ENCODE results near the gene CDC20.
A peak's percentile ranks its signal among the peaks of the same experiment; 100 is the strongest.

The CDC20 gene

GRCh38 chr1:43358746-43359693, at the start of gene CDC20:
CDC20 (plus strand) TSS chr1:43358981; CDS start chr1:43359216, 235 bp downstream.
- DNase-seq (ENCODE audit: low spot score), result peak; percentile 97

- no peak for DNase-seq (ENCODE audit: low spot score)
These were observed 49.3 kb upstream of the CDC20 start for GRCh38 chr1:43309405-43310025.

GRCh38 chr1:43311521-43311920, 47.3 kb upstream of the CDC20 start:
- DNase-seq (ENCODE audit: low spot score), result no peak

DNA sequence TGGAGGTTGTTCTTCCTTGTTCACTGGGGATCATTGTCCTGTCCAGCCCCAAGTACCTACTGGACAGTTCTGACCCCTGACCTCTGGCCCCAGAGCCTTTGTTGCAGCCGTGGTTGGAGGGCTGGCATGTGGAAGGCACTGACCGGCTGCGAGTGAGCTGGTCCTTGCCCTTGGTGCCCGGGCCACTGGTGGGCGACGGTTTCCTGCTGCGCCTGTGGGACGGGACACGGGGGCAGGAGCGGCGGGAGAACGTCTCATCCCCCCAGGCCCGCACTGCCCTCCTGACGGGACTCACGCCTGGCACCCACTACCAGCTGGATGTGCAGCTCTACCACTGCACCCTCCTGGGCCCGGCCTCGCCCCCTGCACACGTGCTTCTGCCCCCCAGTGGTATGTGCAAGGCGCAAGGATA, 46.6 kb upstream of the CDC20 start:
- DNase-seq (ENCODE audit: low spot score), result no peak

- no peak for DNase-seq (ENCODE audit: low spot score)
These were observed 45.9 kb upstream of the CDC20 start for GRCh38 chr1:43312663-43313515.

DNA sequence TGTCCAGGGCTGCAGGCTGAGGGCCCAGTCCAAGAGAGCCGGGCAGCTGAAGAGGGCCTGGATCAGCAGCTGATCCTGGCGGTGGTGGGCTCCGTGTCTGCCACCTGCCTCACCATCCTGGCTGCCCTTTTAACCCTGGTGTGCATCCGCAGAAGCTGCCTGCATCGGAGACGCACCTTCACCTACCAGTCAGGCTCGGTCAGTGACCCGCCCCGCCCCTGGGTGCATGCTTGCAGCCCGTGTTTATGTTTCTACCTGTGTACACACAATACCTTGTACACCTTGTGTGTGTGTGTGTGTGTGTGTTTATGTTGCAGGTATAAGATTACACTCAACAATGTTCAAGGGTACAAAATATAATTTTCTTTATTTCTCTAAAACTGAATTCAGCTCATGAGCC, 45.0 kb upstream of the CDC20 start:
- DNase-seq (ENCODE audit: low spot score), result no peak

DNA sequence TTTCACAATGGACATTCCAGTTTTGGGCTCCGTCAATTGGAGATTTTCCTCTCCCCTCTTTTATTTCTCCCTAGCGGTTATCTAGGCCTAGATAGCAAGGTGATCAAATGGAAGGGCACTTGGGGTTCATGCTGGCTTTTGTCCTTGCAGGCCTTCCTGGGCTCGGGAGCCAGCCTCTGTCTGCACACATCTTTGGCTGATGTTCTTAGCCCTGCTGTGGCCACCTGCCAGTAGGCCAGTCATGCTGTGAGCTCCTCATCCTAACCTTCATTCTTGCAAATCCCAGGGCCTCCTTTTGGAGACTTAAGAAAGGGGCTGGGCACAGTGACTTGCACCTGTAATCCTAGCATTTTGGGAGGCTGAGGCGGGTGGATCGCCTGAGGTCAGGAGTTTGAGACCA, 44.5 kb upstream of the CDC20 start:
- no peak for DNase-seq (ENCODE audit: low spot score)

DNA sequence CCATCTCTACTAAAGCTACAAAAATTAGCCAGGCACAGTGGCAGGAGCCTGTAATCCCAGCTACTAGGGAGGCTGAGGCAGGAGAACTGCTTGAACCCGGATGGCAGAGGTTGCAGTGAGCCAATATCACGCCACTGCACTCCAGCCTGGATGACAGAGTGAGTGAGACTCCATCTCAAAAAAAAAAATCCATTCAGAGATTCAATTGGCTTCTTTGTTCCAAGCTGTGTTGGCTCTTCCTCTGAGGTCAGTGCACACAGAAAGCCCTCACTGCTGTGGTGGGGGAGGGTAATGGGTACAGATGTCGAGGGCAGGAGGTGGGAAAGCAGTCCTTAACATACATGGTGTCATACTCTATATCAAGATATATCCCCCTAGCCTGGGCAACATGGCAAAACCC, 43.3 kb upstream of the CDC20 start:
- DNase-seq (ENCODE audit: low spot score), result no peak

DNA sequence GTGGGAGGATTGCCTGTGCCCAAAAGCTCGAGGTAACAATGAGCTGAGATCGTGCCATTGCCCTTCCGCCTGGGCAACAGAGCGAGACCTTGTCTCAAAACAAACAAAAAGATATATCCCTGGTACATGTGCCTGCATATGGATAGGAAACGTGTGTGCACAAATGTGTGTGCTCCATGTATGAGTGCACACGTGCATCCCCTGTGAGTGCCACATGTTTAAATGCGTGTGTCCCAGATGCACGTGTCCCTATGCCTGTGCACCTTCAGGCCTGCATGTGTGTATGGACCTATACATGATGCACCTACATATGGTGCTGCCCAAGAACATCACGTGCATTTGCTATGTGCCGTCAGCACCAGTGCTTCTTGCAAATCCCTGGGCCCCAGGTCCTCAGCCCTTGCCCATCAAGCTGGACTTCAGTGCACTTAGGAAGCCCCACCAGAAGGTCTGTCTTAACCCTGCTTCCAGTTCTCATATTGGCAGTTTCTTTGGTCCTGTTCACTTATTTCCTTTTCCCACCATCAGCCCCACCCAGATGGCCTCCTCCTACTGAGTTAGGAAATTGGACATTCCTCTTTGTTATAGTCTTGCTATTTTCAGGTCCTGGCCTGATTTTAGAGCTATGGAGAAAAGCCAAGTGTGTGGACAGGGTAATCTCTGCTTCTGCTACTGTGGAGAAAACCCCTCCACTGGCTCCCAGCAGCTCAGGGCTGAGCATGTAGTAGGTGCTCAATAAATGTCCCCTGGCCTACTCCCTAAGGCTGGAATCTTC, 42.6 kb upstream of the CDC20 start:
- no peak for DNase-seq (ENCODE audit: low spot score)

- no peak for DNase-seq (ENCODE audit: low spot score)
These were observed 41.9 kb upstream of the CDC20 start for GRCh38 chr1:43316738-43317520.

GRCh38 chr1:43317817-43318471, 40.8 kb upstream of the CDC20 start:
- no peak for DNase-seq (ENCODE audit: low spot score)

DNA sequence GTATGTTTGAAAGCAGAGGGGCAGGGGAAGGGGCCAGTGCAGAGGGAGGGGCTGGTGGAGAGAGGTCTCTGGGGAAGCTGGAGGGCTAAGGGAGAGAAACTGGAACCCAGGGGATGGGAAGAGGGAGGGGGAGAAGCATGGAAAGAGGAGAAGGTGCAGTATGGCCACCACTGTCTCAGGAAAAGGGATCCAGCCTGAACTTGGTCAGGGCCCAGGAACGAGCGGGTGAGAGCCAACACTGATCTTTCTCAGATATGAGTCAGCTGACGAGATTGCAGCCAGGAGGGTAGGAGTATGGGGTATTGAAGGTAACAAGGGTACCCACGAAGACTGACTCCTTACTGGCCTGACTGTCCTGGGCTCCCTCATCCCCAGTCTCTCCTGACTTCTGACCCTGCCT, 40.0 kb upstream of the CDC20 start:
- no peak for DNase-seq (ENCODE audit: low spot score)

DNA sequence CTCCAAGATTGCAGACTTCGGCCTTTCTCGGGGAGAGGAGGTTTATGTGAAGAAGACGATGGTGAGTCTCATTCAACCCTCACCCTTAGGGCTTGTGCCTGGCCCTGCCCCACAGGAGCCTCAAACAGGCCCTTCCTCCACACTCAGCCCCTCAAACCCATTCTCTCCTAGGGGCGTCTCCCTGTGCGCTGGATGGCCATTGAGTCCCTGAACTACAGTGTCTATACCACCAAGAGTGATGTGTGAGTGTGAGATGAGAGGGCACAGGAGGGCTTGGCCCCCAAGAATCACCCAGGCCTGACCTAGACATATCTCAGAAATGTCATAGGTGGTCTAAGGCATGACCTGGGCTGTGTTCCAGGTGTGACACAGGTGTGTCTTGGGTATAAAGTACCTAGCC, 39.5 kb upstream of the CDC20 start:
- no peak for DNase-seq (ENCODE audit: low spot score)

- DNase-seq (ENCODE audit: low spot score), result no peak
These were observed 39.0 kb upstream of the CDC20 start for GRCh38 chr1:43319766-43320165.

DNA sequence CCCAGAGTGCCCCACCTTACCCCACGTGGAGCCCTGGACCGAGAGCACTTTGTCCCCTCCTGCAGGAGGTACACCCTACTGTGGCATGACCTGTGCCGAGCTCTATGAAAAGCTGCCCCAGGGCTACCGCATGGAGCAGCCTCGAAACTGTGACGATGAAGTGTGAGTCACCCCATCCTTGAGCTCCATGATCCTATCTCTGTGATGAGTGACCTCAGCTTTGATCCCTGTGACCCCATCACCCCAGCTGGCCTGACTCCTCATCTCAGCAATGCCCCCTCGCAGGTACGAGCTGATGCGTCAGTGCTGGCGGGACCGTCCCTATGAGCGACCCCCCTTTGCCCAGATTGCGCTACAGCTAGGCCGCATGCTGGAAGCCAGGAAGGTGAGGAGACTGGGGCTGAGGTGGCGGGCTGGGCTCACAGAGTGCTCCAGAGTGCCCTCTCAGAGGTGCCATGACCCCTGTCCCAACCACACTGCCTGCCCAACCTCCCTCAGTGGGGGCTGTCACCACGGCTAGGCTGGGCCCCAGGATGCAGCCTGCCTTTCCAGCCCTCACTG, 37.4 kb upstream of the CDC20 start:
- no peak for DNase-seq (ENCODE audit: low spot score)

DNA sequence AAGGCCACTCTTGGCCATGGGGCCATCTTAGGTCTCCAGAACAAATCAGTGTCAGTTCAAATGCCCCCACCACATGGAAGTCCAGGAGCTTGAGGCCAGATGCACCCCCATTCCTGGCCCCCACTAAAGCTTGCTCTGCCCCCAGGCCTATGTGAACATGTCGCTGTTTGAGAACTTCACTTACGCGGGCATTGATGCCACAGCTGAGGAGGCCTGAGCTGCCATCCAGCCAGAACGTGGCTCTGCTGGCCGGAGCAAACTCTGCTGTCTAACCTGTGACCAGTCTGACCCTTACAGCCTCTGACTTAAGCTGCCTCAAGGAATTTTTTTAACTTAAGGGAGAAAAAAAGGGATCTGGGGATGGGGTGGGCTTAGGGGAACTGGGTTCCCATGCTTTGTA, 36.3 kb upstream of the CDC20 start:
- DNase-seq (ENCODE audit: low spot score), result no peak

DNA sequence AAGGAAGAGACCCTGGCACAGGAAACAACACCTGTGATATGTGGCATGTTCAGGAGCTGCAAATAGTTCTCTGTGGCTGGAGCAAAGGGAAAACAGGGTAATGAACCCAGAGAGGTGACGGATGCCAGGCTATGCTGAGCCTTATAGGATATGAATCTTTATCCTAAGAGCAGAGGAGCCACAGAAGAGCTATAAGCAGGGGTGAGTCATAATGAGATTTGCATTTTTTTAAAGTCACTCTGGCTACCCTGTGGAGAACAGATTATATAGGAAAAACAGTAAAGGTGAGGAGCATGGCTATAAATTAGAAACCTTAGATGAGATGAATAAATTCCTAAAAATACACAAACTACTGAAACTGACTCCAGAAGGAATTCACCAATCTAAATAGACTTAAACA, 34.0 kb upstream of the CDC20 start:
- DNase-seq (ENCODE audit: low spot score), result no peak

- DNase-seq (ENCODE audit: low spot score), result no peak
These were observed 33.4 kb upstream of the CDC20 start for GRCh38 chr1:43325381-43325780.

- no peak for DNase-seq (ENCODE audit: low spot score)
These were observed 31.1 kb upstream of the CDC20 start for GRCh38 chr1:43327549-43328292.

Data from CD4-positive, alpha-beta T cell treated with Interleukin-2 at 100 ng/mL for 4 hours (primary cell).